LoVo (cell line): Measurements from ENCODE around the gene KIAA0040.
"Not testable (repeated sequence)": the region's sequence is repeated elsewhere in the genome, so short reads cannot be mapped to it uniquely, and the experiment has no call there.

Experiments
- DNase-seq: peaks from one replicate; pipeline ENCODE4 v3.0.0-alpha.2; 2016; ENCODE audit warnings: low spot score

Gene KIAA0040

DNA sequence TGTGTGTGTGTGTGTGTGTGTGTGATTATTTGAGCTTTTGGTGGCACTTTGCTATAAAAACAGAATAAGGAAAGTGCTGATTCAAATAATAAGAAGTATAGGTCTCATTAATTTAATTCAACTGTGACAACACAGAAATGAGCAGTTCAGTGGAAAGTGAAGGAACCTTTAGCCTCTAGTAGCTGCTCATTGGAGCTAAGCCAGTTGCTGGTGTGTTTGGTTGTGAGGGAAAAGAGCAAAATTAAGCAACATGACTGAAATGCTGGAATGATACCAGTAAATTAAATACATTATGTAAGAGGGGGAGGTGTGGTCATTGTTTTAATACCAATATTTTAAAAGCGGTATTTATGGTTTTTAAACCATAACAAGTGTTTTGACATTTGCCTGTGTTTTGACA lies 55.2 kb downstream of the KIAA0040 start:
- DNase-seq: no peak

DNA sequence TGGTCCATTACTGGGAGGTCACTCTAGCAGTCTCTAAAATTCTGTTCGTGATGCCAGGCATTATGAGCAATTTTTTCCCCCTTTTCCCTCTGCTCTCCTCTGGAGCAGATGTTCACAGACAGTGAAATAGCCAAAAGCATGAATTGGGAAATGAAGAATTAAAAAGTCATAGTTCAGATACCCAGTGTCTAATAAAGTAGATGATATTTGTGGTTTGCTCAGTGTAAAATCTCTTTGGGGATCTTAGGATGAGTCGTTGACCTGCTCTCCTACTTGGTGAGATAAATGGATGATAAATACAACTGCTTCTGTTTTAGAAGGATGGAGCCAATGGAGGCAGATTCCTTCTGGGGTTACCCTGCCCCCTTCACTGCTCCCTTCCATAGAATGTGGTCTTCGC lies 56.3 kb downstream of the KIAA0040 start:
- DNase-seq: no peak

- DNase-seq: no peak
Observed at GRCh38 chr1:175134500-175134899, 58.1 kb downstream of the KIAA0040 start.

- DNase-seq: no peak
Observed at GRCh38 chr1:175133673-175134435, 58.7 kb downstream of the KIAA0040 start.

DNA sequence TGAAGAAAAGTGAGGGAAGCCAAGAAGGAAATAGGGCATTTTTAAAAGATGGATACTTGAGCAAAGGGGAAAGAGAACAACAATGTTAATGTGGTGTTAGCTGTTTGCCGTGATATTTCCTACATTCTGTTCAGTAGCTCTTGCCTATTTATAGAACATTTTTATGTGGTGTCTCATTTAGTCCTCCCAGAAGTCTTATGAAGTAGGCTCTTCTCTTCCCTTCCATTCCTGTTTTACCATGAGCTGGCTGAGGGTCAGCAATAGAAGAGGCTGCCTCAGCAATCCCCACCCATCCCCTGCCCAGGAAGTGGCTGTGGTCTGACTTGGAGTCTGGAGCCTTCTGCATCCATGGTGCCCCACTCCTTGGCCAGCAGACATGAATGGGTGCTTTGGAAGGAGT lies 60.1 kb downstream of the KIAA0040 start:
- DNase-seq: no peak

DNA sequence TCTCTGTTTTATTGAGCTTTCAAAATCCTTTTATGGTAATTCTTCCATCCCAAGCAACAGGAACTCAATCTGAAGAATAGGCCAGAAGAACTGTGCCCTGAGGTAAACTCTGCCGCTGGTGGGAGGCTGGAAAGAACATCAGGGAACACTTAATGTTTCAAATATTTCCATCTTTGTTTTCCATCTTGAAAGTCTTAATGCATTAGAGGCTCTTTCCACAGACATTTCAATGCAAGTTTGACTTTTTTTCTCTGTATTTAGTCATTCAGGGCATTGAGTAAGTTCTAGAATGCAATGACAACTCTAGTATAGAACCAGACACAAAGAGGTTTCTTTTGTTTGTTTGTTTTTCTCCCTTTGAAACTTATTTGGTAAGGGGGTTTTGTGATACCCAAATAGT lies 61.5 kb downstream of the KIAA0040 start:
- DNase-seq: no peak

GRCh38 chr1:175130649-175131045 lies 61.9 kb downstream of the KIAA0040 start:
- no peak for DNase-seq

- DNase-seq: no peak
Observed at GRCh38 chr1:175129997-175130648, 62.5 kb downstream of the KIAA0040 start.

- DNase-seq: no peak
Observed at GRCh38 chr1:175129644-175129996, 63.0 kb downstream of the KIAA0040 start.

DNA sequence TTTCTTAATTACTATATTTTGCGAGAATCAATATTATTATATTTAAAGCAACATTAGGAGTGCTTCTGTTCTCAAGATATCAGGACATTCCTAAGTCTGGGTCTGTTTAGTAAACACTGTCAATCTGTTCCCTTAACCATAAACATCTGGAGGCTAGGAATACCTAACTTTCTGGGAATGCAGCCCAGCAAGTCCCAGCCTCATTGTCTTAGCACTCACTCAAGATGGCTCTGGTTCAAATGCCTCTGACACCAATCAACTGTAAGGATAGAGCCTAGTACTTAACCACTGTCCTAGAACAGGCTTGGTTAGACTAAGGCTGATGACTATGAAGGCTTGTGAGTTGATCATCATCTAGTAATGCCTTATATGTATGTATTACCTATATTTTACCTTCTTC lies 63.4 kb downstream of the KIAA0040 start:
- no peak for DNase-seq

DNA sequence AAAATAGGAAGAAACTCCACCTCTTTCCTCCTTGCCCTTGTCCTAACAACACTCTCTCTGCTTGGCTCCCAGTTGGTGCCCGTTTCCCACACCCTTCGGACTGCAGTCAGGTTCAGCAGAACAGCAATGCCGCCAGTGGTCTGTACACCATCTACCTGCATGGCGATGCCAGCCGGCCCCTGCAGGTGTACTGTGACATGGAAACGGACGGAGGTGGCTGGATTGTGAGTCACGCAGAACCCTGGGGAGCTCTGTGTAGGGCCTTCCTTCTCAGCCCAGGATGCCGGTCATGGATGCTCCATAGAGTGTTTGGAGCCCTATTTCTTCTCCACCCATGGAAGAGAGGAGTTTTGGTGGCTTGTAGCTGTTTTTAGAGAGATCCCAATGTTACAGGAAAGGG lies 64.1 kb downstream of the KIAA0040 start:
- DNase-seq: no peak

DNA sequence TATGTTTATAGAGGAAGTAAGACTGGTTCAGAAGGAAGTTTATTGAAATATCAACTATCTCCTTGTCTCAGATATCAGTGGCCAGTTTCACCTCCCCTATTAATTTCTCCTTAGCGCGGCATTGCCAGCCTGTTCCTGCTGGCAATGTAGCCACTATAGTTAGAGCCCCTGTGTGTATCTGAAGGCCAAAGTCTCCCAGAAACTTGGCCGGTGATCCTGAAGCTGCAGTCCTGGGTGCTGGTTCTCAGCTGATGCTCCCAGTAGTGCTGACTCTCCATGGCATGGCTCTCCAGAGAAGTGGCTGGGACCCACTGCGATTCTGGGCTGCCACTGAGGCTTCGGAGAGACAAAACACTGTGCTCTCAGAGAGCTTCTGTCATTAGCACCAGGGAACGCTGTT lies 65.0 kb downstream of the KIAA0040 start:
- DNase-seq: no peak

GRCh38 chr1:175126347-175126746 lies 66.2 kb downstream of the KIAA0040 start:
- DNase-seq: no peak

- no peak for DNase-seq
Observed at GRCh38 chr1:175124861-175125260, 67.7 kb downstream of the KIAA0040 start.

GRCh38 chr1:175120511-175120910 lies 72.1 kb downstream of the KIAA0040 start:
- DNase-seq: no peak

DNA sequence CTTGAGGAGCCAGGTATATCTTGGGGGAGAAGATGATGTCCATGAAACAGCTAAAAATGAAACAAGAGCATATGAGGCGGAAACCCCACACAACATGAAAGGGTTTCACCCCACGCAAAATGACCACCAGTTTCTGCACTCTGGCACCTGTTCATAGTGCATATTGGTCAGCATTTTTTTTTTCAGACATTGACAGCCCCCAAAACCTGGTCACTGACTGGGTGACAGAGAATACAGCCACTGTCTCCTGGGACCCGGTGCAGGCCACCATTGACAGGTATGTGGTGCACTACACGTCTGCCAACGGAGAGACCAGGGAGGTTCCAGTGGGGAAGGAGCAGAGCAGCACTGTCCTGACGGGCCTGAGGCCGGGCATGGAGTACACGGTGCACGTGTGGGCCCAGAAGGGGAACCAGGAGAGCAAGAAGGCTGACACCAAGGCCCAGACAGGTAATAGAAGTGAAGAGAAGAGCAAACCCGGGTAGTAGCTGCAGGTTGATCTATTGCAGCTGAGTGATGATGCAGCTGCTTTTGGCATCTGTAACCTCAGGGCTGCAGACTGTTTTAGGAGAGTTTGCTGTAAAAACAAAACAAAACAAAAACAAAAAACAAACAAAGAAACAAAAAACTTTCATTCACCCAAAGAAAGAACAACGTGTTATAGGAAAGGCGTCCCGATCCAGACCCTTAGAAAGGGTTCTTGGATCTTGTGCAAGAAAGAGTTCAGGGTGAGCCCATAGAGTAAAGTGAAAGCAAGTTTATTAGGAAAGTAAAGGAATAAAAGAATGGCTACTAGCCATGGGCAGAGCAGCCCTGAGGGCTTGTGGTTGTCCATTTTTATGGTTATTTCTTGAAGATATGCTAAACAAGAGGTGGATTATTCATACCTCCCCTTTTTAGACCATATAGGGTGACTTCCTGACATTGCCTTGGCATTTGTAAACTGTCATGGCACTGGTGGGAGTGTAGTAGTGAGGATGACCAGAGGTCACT lies 73.9 kb downstream of the KIAA0040 start:
- DNase-seq: no peak

GRCh38 chr1:175116903-175117302 lies 75.7 kb downstream of the KIAA0040 start:
- DNase-seq: no peak

- DNase-seq: no peak
Observed at GRCh38 chr1:175116210-175116798, 76.3 kb downstream of the KIAA0040 start.

- DNase-seq: no peak
Observed at GRCh38 chr1:175114996-175115395, 77.6 kb downstream of the KIAA0040 start.

DNA sequence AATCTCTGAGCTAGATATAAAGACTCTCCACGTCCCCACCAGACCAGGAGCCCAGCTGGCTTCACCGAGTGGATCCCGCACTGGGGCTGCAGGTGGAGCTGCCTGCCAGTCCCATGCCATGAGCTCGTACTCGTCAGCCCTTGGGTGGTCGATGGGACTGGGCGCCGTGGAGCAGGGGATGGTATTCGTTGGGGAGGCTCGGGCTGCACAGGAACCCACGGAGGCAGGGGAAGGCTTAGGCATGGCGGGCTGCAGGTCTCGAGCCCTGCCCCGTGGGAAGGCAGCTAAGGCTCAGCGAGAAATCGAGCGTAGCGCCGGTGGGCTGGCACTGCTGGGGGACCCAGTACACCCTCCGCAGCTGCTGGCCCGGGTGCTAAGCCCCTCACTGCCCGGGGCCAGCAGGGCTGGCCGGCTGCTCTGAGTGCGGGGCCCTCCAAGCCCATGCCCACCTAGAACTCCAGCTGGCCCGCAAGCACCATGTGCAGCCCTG lies 84.2 kb downstream of the KIAA0040 start:
- not testable (repeated sequence) for DNase-seq
